Measurements from ENCODE around the gene KY. TPM values are rescaled to one million over a fixed set of nuclear protein-coding genes. Genes with fewer than 3 reads are reported as not detected.

KY gene
- total and polyA plus RNA-seq, 2 donors (not counting 1 experiment from before 2014, with no cell fraction given) = not detected

- 95% methylated on average over 7 of the region's 10 CpGs for WGBS (ENCODE audit: insufficient coverage)
- no peak overlapping the region for H3K4me3 ChIP-seq (ENCODE audit: control extremely low read depth in 1 of 5, extremely low read depth in 1 of 5, insufficient read depth in 1 of 5, low read depth in 2 of 5, low read length in 4 of 5)
- no peak overlapping the region for H3K27ac ChIP-seq (ENCODE audit: low read length in 2 of 2)
- CTCF ChIA-PET = no interaction called here
- H3K36me3 ChIP-seq (replicated peaks in 1 of 2; ENCODE audit: control extremely low read depth in 1 of 2, control insufficient read depth in 1 of 2, extremely low read depth in 1 of 2, insufficient read depth in 2 of 2, low read length in 1 of 2) = no peaks in the 10 kb centered on the region
- Mint-ChIP-seq H3K27ac (no peak overlapping the region), H3K9me3 (ENCODE audit: insufficient read depth) (no peaks in the 10 kb centered on the region), H3K27me3 (no peaks in the 10 kb centered on the region), H3K4me1 (no peaks in the 10 kb centered on the region), H3K4me3 (no peak overlapping the region)
- no peak overlapping the region for H3K4me2 ChIP-seq (replicated peaks; ENCODE audit: low read depth, low read length, poor library complexity, severe bottlenecking)
- H3K4me1 ChIP-seq (ENCODE audit: control insufficient read depth in 2 of 2, insufficient read depth in 2 of 2, low read length in 2 of 2) = no peaks in the 10 kb centered on the region
- intact Hi-C loops (cut with micrococcal nuclease) = no loop called here
- H2AFZ ChIP-seq (ENCODE audit: insufficient read depth, low read depth, low read length, poor library complexity, severe bottlenecking) = no peak overlapping the region
- H3K79me2 ChIP-seq (ENCODE audit: control insufficient read depth, insufficient read depth, low read length) = no peaks in the 10 kb centered on the region
- TF ChIP-seq EZH2 (IDR thresholded peaks at IDR 0.05; ENCODE audit: borderline replicate concordance, insufficient read depth, low read depth, low read length, poor library complexity, severe bottlenecking) (no peak), CTCF (IDR thresholded peaks at IDR 0.05) (no peak)
- H3K9me3 ChIP-seq (ENCODE audit: control extremely low read depth in 1 of 3, control insufficient read depth in 2 of 3, insufficient read depth in 1 of 3, low read length in 2 of 3) = no peaks in the 10 kb centered on the region
- peaks cover 0 to 4% (median 0%) of the 10 kb centered on the region in 4 experiments for H3K27me3 ChIP-seq (replicated peaks in 1 of 4; ENCODE audit: control extremely low read depth in 1 of 4, control insufficient read depth in 3 of 4, insufficient read depth in 4 of 4, low read length in 3 of 4)
- DNase-seq (no peak), ATAC-seq (ENCODE audit: low read depth) (no peak)
- H4K20me1 ChIP-seq (ENCODE audit: control insufficient read depth, insufficient read depth, low read length, poor library complexity, severe bottlenecking) = no peaks in the 10 kb centered on the region
- POLR2A ChIA-PET = no interaction called here
- no peak overlapping the region for H3K9ac ChIP-seq (ENCODE audit: low read length)
Observed at GRCh38 chr3:134609821-134610431, 40.9 kb downstream of the KY start.

- no peaks in the 10 kb centered on the region for H3K9me3 ChIP-seq (ENCODE audit: control extremely low read depth in 1 of 3, control insufficient read depth in 2 of 3, insufficient read depth in 1 of 3, low read length in 2 of 3)
- intact Hi-C loops (cut with micrococcal nuclease) = no loop called here
Observed at GRCh38 chr3:134608771-134609435, 41.9 kb downstream of the KY start.

More at GRCh38 chr3:134608771-134609435, 41.9 kb downstream of the KY start:
- Mint-ChIP-seq H3K27me3 (no peaks in the 10 kb centered on the region), H3K4me3 (no peak overlapping the region), H3K27ac (no peak overlapping the region), H3K4me1 (no peaks in the 10 kb centered on the region), H3K9me3 (ENCODE audit: insufficient read depth) (no peaks in the 10 kb centered on the region)
- Histone ChIP-seq H3K4me2 (replicated peaks; ENCODE audit: low read depth, low read length, poor library complexity, severe bottlenecking) (no peak overlapping the region), H4K20me1 (ENCODE audit: control insufficient read depth, insufficient read depth, low read length, poor library complexity, severe bottlenecking) (no peaks in the 10 kb centered on the region), H2AFZ (ENCODE audit: insufficient read depth, low read depth, low read length, poor library complexity, severe bottlenecking) (no peak overlapping the region), H3K27ac (ENCODE audit: low read length in 2 of 2) (no peak overlapping the region), H3K4me1 (ENCODE audit: control insufficient read depth in 2 of 2, insufficient read depth in 2 of 2, low read length in 2 of 2) (no peaks in the 10 kb centered on the region), H3K79me2 (ENCODE audit: control insufficient read depth, insufficient read depth, low read length) (no peaks in the 10 kb centered on the region), H3K36me3 (replicated peaks in 1 of 2; ENCODE audit: control extremely low read depth in 1 of 2, control insufficient read depth in 1 of 2, extremely low read depth in 1 of 2, insufficient read depth in 2 of 2, low read length in 1 of 2) (no peaks in the 10 kb centered on the region), H3K9ac (ENCODE audit: low read length) (no peak overlapping the region), H3K27me3 (replicated peaks in 1 of 4; ENCODE audit: control extremely low read depth in 1 of 4, control insufficient read depth in 3 of 4, insufficient read depth in 4 of 4, low read length in 3 of 4) (peaks cover 0 to 4% (median 0%) of the 10 kb centered on the region in 4 experiments), H3K4me3 (ENCODE audit: control extremely low read depth in 1 of 5, extremely low read depth in 1 of 5, insufficient read depth in 1 of 5, low read depth in 2 of 5, low read length in 4 of 5) (no peak overlapping the region)
- TF ChIP-seq EZH2 (IDR thresholded peaks at IDR 0.05; ENCODE audit: borderline replicate concordance, insufficient read depth, low read depth, low read length, poor library complexity, severe bottlenecking) (no peak), CTCF (IDR thresholded peaks at IDR 0.05) (no peak)
- WGBS (ENCODE audit: insufficient coverage) = 71% methylated on average over 9 of the region's 10 CpGs
- DNase-seq (no peak), ATAC-seq (ENCODE audit: low read depth) (no peak)
- CTCF ChIA-PET = no interaction called here
- POLR2A ChIA-PET = no interaction called here

Measured in B cell (primary cell).